ENCODE results near the gene ADGRV1.

GRCh38 chr5:91053741-91054025 is 495.1 kb downstream of the ADGRV1 start:
- TF ChIP-seq CTCF (IDR thresholded peaks at IDR 0.05), result no peak
- TF ChIP-seq POLR2A (IDR thresholded peaks at IDR 0.05), result no peak

Data from Peyer's patch (tissue), 4 donors.